Activated CD4-positive, alpha-beta T cell treated with anti-CD3 and anti-CD28 coated beads, Interleukin-2, amount 10 ng/mL, durations not matched to agents 24 days and 14 days (primary cell): Measurements from ENCODE around the gene RIPOR1. TPM values are rescaled to one million over a fixed set of nuclear protein-coding genes. Genes with fewer than 3 reads are reported as not detected.

Experiments
- DNase-seq: peaks from one replicate; pipeline ENCODE4 v3.0.0; 2022
- H3K27ac Mint-ChIP-seq: one replicate; pipeline ENCODE4 v1.8.0; 2022; ENCODE audit warnings: mild to moderate bottlenecking, mixed read lengths
- H3K27me3 Mint-ChIP-seq: one replicate; pipeline ENCODE4 v1.8.0; 2022; ENCODE audit warnings: mixed read lengths
- H3K36me3 Mint-ChIP-seq: one replicate; pipeline ENCODE4 v1.8.0; 2022; ENCODE audit warnings: low read depth, mild to moderate bottlenecking, mixed read lengths
- H3K4me1 Mint-ChIP-seq: one replicate; pipeline ENCODE4 v1.8.0; 2021; ENCODE audit warnings: mixed read lengths
- H3K4me3 Mint-ChIP-seq: one replicate; pipeline ENCODE4 v1.8.0; 2022; ENCODE audit warnings: mild to moderate bottlenecking, moderate library complexity, mixed read lengths
- H3K9me3 Mint-ChIP-seq: one replicate; pipeline ENCODE4 v1.8.0; 2021; ENCODE audit warnings: mixed read lengths
- intact Hi-C: fragments of 100-400 bp; cut with micrococcal nuclease; formaldehyde crosslinking; loops from one replicate; pipeline ENCODE4 v1.15.1; 2023
- total RNA-seq: library from RNA; stranded (reverse); gene quantifications from 2 replicates; pipeline ENCODE4 v1.2.3, GENCODE V29; 2022

Gene RIPOR1
- total RNA-seq, 1 donor from 2014 or later = 27.7 TPM

GRCh38 chr16:67547423-67548264 is 19.0 kb downstream of the RIPOR1 start:
- H3K4me1 Mint-ChIP-seq = peaks cover 33% of the 10 kb centered on the region
- intact Hi-C loops = loop anchor here (1.0 kb wide), 3 partner anchors 15 to 121 kb away; partner anchors contain the start of gene CTCF

DNA sequence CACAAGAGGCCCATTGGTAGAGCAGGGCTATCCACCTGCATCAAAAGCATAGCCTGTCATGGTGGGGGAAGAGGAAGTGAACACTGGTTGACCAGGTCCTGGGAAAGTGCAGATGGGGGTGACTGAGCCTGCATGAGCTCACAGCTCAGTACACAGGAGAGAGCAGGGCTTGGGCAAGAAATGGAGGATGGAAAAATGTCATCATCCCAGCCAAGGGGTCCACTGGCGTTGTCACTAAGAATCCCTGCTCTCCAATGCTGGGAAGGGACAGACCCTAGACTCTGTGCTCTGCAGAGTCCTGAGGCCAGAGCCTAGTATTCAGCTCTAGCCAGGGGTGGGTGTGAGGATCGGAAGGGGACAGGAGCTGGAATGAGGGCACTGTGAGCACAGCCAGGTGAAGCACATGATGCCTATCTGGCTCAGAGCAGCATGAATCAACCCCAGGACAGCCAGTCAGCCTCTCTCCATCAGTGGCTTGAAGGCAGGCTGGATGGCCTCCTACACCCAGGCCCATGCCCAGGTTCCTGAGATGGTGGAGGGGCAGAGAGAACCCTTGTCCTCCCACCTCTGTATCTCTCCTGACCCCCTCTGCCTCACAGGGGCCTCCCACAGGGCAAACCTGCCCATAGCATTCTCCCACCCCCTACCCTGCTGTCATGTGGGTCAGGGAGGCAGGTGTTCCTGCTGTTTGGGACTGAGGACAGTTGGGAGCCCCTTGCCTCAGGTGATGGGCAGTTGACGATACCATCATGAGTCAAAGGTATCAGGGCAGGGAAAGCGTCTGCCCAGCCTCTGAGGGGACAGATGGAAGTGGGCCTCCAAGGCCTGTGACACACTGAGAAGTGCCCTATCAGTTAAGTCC is 19.9 kb downstream of the RIPOR1 start:
- intact Hi-C loops = no loop called here
- Mint-ChIP-seq H3K4me3 (peak overlapping the region; percentile 58), H3K4me1 (peaks cover 34% of the 10 kb centered on the region), H3K27me3 (no peaks in the 10 kb centered on the region), H3K9me3 (no peaks in the 10 kb centered on the region), H3K27ac (peak overlapping the region; percentile 89), H3K36me3 (peaks cover 4% of the 10 kb centered on the region)
- no peak for DNase-seq

More at GRCh38 chr16:67547423-67548264, 19.0 kb downstream of the RIPOR1 start:
- Mint-ChIP-seq H3K27ac (peak overlapping the region; percentile 89), H3K9me3 (no peaks in the 10 kb centered on the region), H3K4me3 (peak overlapping the region; percentile 58), H3K27me3 (no peaks in the 10 kb centered on the region), H3K36me3 (peaks cover 6% of the 10 kb centered on the region)
- DNase-seq = peak; percentile 76

- H3K4me1 Mint-ChIP-seq = peaks cover 32% of the 10 kb centered on the region
- H3K36me3 Mint-ChIP-seq = peaks cover 2% of the 10 kb centered on the region
- H3K27ac Mint-ChIP-seq = peak overlapping the region; percentile 49
- no peaks in the 10 kb centered on the region for H3K27me3 Mint-ChIP-seq
- intact Hi-C loops = no loop called here
- no peak for DNase-seq
- no peak overlapping the region for H3K4me3 Mint-ChIP-seq
- no peaks in the 10 kb centered on the region for H3K9me3 Mint-ChIP-seq
These were observed 20.6 kb downstream of the RIPOR1 start for GRCh38 chr16:67549240-67549639.

GRCh38 chr16:67549936-67550335 is 21.3 kb downstream of the RIPOR1 start:
- intact Hi-C loops = no loop called here
- DNase-seq = no peak
- no peak overlapping the region for H3K27ac Mint-ChIP-seq
- no peaks in the 10 kb centered on the region for H3K9me3 Mint-ChIP-seq
- no peak overlapping the region for H3K4me3 Mint-ChIP-seq
- H3K36me3 Mint-ChIP-seq = peaks cover 2% of the 10 kb centered on the region
- peaks cover 35% of the 10 kb centered on the region for H3K4me1 Mint-ChIP-seq
- no peaks in the 10 kb centered on the region for H3K27me3 Mint-ChIP-seq

- no peak overlapping the region for H3K27ac Mint-ChIP-seq
- intact Hi-C loops = no loop called here
- no peak for DNase-seq
- no peaks in the 10 kb centered on the region for H3K9me3 Mint-ChIP-seq
- no peak overlapping the region for H3K4me3 Mint-ChIP-seq
- peaks cover 44% of the 10 kb centered on the region for H3K4me1 Mint-ChIP-seq
- no peaks in the 10 kb centered on the region for H3K27me3 Mint-ChIP-seq
- H3K36me3 Mint-ChIP-seq = peaks cover 2% of the 10 kb centered on the region
These were observed 22.5 kb downstream of the RIPOR1 start for GRCh38 chr16:67551091-67551490.

DNA sequence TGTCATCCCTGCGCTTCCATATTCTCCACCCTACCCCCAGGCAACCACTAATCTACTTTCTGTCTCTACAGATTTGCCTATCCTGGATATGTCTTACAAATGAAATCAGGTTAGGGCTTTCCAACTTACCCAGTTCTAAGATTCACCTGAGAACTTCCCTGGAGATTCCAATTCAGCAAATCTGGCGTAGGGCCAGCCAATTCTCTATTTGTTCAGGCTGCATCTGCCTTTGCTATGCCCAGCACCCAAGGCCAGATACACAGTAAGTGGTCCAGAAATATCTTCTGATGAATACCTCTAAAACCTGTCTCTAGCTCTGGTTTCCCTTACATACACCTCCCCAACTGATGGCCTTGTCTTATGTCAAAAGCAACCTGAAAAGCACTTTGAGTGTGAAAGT is 23.3 kb downstream of the RIPOR1 start:
- Mint-ChIP-seq H3K36me3 (peaks cover 2% of the 10 kb centered on the region), H3K9me3 (no peaks in the 10 kb centered on the region), H3K27me3 (no peaks in the 10 kb centered on the region), H3K4me3 (no peak overlapping the region), H3K4me1 (peaks cover 46% of the 10 kb centered on the region), H3K27ac (no peak overlapping the region)
- DNase-seq = no peak
- intact Hi-C loops = no loop called here

- peaks cover 44% of the 10 kb centered on the region for H3K4me1 Mint-ChIP-seq
- DNase-seq = no peak
These were observed 23.8 kb downstream of the RIPOR1 start for GRCh38 chr16:67552476-67552875.

GRCh38 chr16:67555795-67556212 is 27.2 kb downstream of the RIPOR1 start:
- peak; percentile 77 for DNase-seq
- intact Hi-C loops = no loop called here
- Mint-ChIP-seq H3K36me3 (peaks cover 5% of the 10 kb centered on the region), H3K27me3 (no peaks in the 10 kb centered on the region), H3K4me3 (peak overlapping the region; percentile 76), H3K27ac (peak overlapping the region; percentile 96), H3K4me1 (peaks cover 40% of the 10 kb centered on the region), H3K9me3 (no peaks in the 10 kb centered on the region)

More at GRCh38 chr16:67552476-67552875, 23.8 kb downstream of the RIPOR1 start:
- peaks cover 2% of the 10 kb centered on the region for H3K36me3 Mint-ChIP-seq
- peak overlapping the region; percentile 8 for H3K27ac Mint-ChIP-seq
- intact Hi-C loops = no loop called here
- no peak overlapping the region for H3K4me3 Mint-ChIP-seq
- no peaks in the 10 kb centered on the region for H3K27me3 Mint-ChIP-seq
- no peaks in the 10 kb centered on the region for H3K9me3 Mint-ChIP-seq

DNA sequence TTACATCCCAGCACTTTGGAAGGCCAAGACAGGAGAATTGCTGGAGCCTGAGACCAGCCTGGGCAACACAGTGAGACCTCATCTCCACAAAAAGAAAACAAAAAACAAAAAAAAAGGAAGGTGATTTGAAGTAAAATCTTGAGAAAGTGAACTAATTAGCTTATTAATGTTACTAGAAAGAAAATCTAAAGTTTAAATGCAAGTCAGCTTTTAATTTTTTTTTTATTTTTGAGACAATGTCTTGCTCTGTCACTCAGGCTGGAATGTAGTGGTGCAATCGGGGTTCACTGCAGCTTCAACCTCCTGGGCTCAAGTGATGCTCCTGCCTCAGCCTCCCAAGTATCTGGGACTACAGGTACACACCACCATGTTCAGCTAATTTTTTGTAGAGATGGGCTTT is 30.2 kb downstream of the RIPOR1 start:
- Mint-ChIP-seq H3K9me3 (no peaks in the 10 kb centered on the region), H3K4me1 (peaks cover 41% of the 10 kb centered on the region), H3K27me3 (no peaks in the 10 kb centered on the region), H3K4me3 (no peak overlapping the region), H3K36me3 (peaks cover 5% of the 10 kb centered on the region), H3K27ac (no peak overlapping the region)
- no peak for DNase-seq
- intact Hi-C loops = no loop called here

DNA sequence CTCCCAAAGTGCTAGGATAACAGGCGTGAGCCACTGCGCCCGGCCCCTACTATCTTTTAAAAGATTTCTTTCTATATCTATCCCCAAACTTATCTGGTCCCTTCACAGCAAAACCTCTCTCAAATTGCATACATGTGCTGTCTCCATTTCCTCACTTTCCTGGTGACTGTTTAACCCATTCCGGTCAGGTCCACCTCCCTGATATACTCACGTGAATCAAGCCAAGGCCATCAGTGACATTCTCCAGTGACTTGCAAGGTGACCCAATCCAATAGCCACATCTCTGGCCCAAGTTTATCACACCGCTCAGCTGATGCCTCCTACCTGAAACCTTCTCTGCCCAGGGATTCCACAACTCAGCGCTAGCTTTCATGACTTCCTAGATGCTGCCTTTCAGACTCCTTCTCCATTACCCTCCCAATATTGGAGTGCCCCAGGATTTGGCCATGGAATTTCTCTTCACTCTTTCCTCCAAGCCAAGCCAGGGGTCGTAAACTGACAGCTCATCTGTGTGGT is 32.3 kb downstream of the RIPOR1 start:
- Mint-ChIP-seq H3K27me3 (no peaks in the 10 kb centered on the region), H3K4me3 (peak overlapping the region; percentile 89), H3K9me3 (no peaks in the 10 kb centered on the region), H3K4me1 (peaks cover 38% of the 10 kb centered on the region), H3K36me3 (peaks cover 5% of the 10 kb centered on the region), H3K27ac (peak overlapping the region; percentile 93)
- DNase-seq = peak; percentile 61
- intact Hi-C loops = loop anchor here (5.0 kb wide), 1 partner anchor 46 kb away; no protein-coding TSS in a partner anchor

GRCh38 chr16:67561501-67561823 is 32.8 kb downstream of the RIPOR1 start:
- H3K9me3 Mint-ChIP-seq = no peaks in the 10 kb centered on the region
- peaks cover 5% of the 10 kb centered on the region for H3K36me3 Mint-ChIP-seq
- H3K27ac Mint-ChIP-seq = peak overlapping the region; percentile 93
- no peaks in the 10 kb centered on the region for H3K27me3 Mint-ChIP-seq
- no peak for DNase-seq
- intact Hi-C loops = loop anchor here (5.0 kb wide), 1 partner anchor 46 kb away; no protein-coding TSS in a partner anchor
- H3K4me3 Mint-ChIP-seq = peak overlapping the region; percentile 89
- peaks cover 32% of the 10 kb centered on the region for H3K4me1 Mint-ChIP-seq

DNA sequence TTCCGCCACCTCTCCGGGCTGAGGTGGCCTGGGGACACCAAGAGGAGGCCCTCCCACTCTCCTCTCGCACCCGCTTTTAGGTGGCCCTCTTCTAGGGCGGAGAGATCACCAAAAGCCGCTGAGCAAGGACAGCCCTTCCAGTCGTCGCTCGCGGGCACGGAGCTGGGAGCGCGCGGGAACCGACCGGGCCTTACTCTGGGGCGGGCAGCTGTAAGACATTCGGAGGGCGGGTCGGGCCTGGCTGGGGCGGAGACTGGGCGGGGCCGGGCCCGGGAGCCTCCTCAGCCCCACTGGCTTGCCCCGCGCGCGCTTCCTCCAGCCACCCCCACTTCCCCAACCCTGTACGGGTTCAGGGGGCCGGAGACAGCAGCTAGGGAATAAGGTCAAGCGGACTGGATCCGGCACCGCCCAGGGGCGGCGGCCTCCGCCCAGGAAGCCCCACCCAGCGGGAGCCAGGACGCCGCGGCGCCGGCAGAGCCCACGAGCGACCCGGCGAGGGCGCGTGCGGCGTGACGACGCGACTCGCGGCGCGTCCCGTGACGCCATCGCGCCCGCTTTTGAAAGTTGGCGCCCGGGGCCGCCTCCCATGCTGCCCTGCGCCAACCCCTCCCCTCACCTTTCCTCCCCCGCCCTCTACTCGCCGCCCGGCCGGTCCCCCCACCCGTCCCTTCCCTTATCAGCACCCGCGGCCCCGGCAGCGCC is 33.3 kb downstream of the RIPOR1 start:
- no peaks in the 10 kb centered on the region for H3K27me3 Mint-ChIP-seq
- DNase-seq = peak; percentile 99
- peaks cover 5% of the 10 kb centered on the region for H3K36me3 Mint-ChIP-seq
- H3K27ac Mint-ChIP-seq = peak overlapping the region; percentile 93
- peak overlapping the region; percentile 89 for H3K4me3 Mint-ChIP-seq
- peaks cover 30% of the 10 kb centered on the region for H3K4me1 Mint-ChIP-seq
- no peaks in the 10 kb centered on the region for H3K9me3 Mint-ChIP-seq
- intact Hi-C loops = loop anchor here (1.0 to 5.0 kb wide), 11 partner anchors 15 to 374 kb away; partner anchors contain the start of genes ACD, ATP6V0D1, FHOD1 and GFOD2

GRCh38 chr16:67562526-67562917 is 33.9 kb downstream of the RIPOR1 start, which contains the start of gene CTCF:
CTCF (plus strand) TSS chr16:67562526; CDS start chr16:67610833, 48,307 bp downstream.
- peak within 1 kb of the TSS; percentile 93 for H3K27ac Mint-ChIP-seq
- H3K36me3 Mint-ChIP-seq = peaks cover 7% of the 10 kb centered on the region
- H3K4me1 Mint-ChIP-seq = peaks cover 31% of the 10 kb centered on the region
- H3K9me3 Mint-ChIP-seq = no peaks in the 10 kb centered on the region
- H3K27me3 Mint-ChIP-seq = no peaks in the 10 kb centered on the region
- intact Hi-C loops = loop anchor here (1.0 to 5.0 kb wide), 11 partner anchors 15 to 374 kb away; partner anchors contain the start of genes ACD, ATP6V0D1, FHOD1 and GFOD2
- H3K4me3 Mint-ChIP-seq = peak within 1 kb of the TSS; percentile 89
- no peak for DNase-seq
